WTC11 (cell line): ENCODE data around the gene PRKCZ.

Experiments
- TF ChIP-seq, protein P1 (sequence below): fragments of 200-600 bp; IDR thresholded peaks from 2 replicates; pipeline ENCODE4 v1.8.0; 2022; ENCODE audit warnings: antibody characterized with exemption
- TF ChIP-seq, protein P2 (sequence below): sonication (generic); formaldehyde crosslinking; IDR thresholded peaks from 2 replicates; pipeline ENCODE4 v1.8.0; 2022; ENCODE audit warnings: mild to moderate bottlenecking, missing genetic modification reagents

DNA sequence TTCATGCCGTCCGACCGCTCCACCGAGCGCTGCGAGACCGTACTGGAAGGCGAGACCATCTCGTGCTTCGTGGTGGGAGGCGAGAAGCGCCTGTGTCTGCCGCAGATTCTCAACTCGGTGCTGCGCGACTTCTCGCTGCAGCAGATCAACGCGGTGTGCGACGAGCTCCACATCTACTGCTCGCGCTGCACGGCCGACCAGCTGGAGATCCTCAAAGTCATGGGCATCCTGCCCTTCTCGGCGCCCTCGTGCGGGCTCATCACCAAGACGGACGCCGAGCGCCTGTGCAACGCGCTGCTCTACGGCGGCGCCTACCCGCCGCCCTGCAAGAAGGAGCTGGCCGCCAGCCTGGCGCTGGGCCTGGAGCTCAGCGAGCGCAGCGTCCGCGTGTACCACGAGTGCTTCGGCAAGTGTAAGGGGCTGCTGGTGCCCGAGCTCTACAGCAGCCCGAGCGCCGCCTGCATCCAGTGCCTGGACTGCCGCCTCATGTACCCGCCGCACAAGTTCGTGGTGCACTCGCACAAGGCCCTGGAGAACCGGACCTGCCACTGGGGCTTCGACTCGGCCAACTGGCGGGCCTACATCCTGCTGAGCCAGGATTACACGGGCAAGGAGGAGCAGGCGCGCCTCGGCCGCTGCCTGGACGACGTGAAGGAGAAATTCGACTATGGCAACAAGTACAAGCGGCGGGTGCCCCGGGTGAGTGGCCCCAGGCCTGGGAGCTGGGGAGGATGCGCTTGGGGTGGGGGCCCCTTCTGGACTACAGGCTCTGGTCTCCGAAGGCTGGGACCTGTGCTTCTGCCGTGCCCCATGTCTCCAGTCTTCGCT, 179.0 kb downstream of the PRKCZ start:
- TF ChIP-seq, protein P1, sequence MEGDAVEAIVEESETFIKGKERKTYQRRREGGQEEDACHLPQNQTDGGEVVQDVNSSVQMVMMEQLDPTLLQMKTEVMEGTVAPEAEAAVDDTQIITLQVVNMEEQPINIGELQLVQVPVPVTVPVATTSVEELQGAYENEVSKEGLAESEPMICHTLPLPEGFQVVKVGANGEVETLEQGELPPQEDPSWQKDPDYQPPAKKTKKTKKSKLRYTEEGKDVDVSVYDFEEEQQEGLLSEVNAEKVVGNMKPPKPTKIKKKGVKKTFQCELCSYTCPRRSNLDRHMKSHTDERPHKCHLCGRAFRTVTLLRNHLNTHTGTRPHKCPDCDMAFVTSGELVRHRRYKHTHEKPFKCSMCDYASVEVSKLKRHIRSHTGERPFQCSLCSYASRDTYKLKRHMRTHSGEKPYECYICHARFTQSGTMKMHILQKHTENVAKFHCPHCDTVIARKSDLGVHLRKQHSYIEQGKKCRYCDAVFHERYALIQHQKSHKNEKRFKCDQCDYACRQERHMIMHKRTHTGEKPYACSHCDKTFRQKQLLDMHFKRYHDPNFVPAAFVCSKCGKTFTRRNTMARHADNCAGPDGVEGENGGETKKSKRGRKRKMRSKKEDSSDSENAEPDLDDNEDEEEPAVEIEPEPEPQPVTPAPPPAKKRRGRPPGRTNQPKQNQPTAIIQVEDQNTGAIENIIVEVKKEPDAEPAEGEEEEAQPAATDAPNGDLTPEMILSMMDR, result no peak
- TF ChIP-seq, protein P2, sequence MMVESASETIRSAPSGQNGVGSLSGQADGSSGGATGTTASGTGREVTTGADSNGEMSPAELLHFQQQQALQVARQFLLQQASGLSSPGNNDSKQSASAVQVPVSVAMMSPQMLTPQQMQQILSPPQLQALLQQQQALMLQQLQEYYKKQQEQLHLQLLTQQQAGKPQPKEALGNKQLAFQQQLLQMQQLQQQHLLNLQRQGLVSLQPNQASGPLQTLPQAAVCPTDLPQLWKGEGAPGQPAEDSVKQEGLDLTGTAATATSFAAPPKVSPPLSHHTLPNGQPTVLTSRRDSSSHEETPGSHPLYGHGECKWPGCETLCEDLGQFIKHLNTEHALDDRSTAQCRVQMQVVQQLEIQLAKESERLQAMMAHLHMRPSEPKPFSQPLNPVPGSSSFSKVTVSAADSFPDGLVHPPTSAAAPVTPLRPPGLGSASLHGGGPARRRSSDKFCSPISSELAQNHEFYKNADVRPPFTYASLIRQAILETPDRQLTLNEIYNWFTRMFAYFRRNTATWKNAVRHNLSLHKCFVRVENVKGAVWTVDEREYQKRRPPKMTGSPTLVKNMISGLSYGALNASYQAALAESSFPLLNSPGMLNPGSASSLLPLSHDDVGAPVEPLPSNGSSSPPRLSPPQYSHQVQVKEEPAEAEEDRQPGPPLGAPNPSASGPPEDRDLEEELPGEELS (CRISPR knock-in tag), result no peak; the same call in 1 of the 2 replicates
